ENCODE results near the gene SLC16A7.
"Not testable (repeated sequence)": the region's sequence is repeated elsewhere in the genome, so short reads cannot be mapped to it uniquely, and the experiment has no call there.

SLC16A7 gene

GRCh38 chr12:59737725-59738463 is 142.1 kb downstream of the SLC16A7 start:
- no peak for DNase-seq

GRCh38 chr12:59742841-59743240 is 147.0 kb downstream of the SLC16A7 start:
- no peak for DNase-seq

- no peak for DNase-seq
These were observed 148.7 kb downstream of the SLC16A7 start for GRCh38 chr12:59744564-59744963.

- DNase-seq = not testable (repeated sequence)
These were observed 155.3 kb downstream of the SLC16A7 start for GRCh38 chr12:59751091-59751490.

- DNase-seq = no peak
These were observed 165.7 kb downstream of the SLC16A7 start for GRCh38 chr12:59761542-59761941.

- no peak for DNase-seq
These were observed 168.0 kb downstream of the SLC16A7 start for GRCh38 chr12:59763835-59764234.

- no peak for DNase-seq
These were observed 172.2 kb downstream of the SLC16A7 start for GRCh38 chr12:59768031-59768430.

GRCh38 chr12:59780605-59781135 is 184.8 kb downstream of the SLC16A7 start:
- no peak for DNase-seq

- DNase-seq = no peak
These were observed 191.8 kb downstream of the SLC16A7 start for GRCh38 chr12:59787610-59788009.

GRCh38 chr12:59792647-59793046 is 196.8 kb downstream of the SLC16A7 start:
- no peak for DNase-seq

GRCh38 chr12:59803735-59804134 is 207.9 kb downstream of the SLC16A7 start:
- no peak for DNase-seq

- DNase-seq = no peak
These were observed 212.6 kb downstream of the SLC16A7 start for GRCh38 chr12:59808317-59808910.

GRCh38 chr12:59811991-59812390 is 216.2 kb downstream of the SLC16A7 start:
- DNase-seq = no peak

GRCh38 chr12:59812716-59813115 is 216.9 kb downstream of the SLC16A7 start:
- no peak for DNase-seq

GRCh38 chr12:59820594-59821011 is 224.8 kb downstream of the SLC16A7 start:
- DNase-seq = no peak

GRCh38 chr12:59823567-59823966 is 227.7 kb downstream of the SLC16A7 start:
- DNase-seq = no peak

GRCh38 chr12:59827767-59828166 is 231.9 kb downstream of the SLC16A7 start:
- no peak for DNase-seq

GRCh38 chr12:59828521-59828920 is 232.7 kb downstream of the SLC16A7 start:
- DNase-seq = no peak

GRCh38 chr12:59833408-59833807 is 237.6 kb downstream of the SLC16A7 start:
- no peak for DNase-seq

GRCh38 chr12:59834659-59835474 is 239.0 kb downstream of the SLC16A7 start:
- no peak for DNase-seq

All from T-helper 9 cell (primary cell).